HL-60 (cell line): ENCODE data around the gene LLCFC1.

Experiments
- DNase-seq, 2 experiments: peaks; one replicate each; pipeline ENCODE4 v3.0.0-alpha.2; 2010 to 2020; ENCODE audit warnings: low read depth in 1 of 2, low spot score in 1 of 2
- H3K27ac ChIP-seq: fragments of 250-450 bp; sonication (Bioruptor Pico); replicated peaks from 2 replicates; pipeline ENCODE4 v1.5.1; 2020; ENCODE audit warnings: mild to moderate bottlenecking, moderate library complexity
- H3K27me3 ChIP-seq: fragments of 250-450 bp; sonication (Bioruptor Pico); 2 replicates; pipeline ENCODE4 v1.5.1; 2021; ENCODE audit warnings: mild to moderate bottlenecking, moderate library complexity; ENCODE audit not compliant: insufficient read depth, poor library complexity, severe bottlenecking
- H3K4me3 ChIP-seq: replicated peaks from 2 replicates; pipeline ENCODE4 v1.5.1; 2011; ENCODE audit warnings: mild to moderate bottlenecking, control low read depth, low read length; ENCODE audit not compliant: insufficient read depth
- GABPA ChIP-seq: IDR thresholded peaks from 2 replicates; pipeline ENCODE4 v1.6.1; 2012; ENCODE audit warnings: low read depth
- POLR2AphosphoS5 ChIP-seq: IDR thresholded peaks from 2 replicates; pipeline ENCODE4 v1.6.1; 2012; ENCODE audit warnings: low read depth
- SPI1 ChIP-seq: IDR thresholded peaks from 2 replicates; pipeline ENCODE4 v1.6.1; 2012; ENCODE audit warnings: low read depth, mild to moderate bottlenecking, borderline replicate concordance
- TF ChIP-seq, protein P1 (sequence below): IDR thresholded peaks from 2 replicates; pipeline ENCODE4 v1.6.1; 2012; ENCODE audit warnings: low read depth; ENCODE audit not compliant: insufficient replicate concordance
- TF ChIP-seq, protein P2 (sequence below): IDR thresholded peaks from one replicate; pipeline ENCODE4 v1.5.1; 2011; ENCODE audit warnings: low read length, control low read depth, inconsistent platforms; ENCODE audit not compliant: insufficient read depth

LLCFC1 gene

DNA sequence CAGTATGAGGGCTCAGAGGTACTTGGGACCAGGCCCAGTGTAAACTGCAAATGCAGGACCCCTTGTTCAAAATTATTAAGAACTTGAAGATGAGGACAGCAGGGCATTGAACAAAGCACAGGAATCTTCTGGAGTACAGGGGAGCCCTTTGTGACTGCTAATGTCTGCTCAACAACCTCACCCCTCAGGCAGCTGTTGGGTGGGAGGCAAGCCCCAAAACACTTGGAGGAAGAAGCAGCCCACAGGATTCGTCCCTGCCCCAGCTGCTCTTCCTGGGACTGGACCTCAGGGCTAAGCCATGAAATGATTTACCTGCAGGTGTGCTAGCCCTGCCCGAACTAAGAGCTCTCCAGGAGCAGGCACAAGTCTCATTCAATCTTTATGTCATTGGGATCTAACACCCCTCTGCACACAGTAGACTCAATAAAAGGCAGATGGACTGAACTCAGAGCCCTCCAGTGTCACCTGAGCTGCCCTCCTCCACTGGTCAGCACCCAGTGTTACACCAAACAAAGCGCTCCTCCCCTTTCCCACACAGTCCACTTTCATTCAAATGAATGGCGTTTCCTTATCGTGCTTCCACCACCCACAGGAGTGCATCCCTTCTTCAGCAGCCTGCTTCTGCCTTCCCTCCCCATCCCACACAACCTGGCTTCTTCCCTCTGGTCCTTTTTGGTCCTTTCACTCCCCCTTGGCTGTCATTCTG is 6.7 kb upstream of the LLCFC1 start:
- DNase-seq: no peak
- no peaks in the 10 kb centered on the region for H3K27me3 ChIP-seq
- H3K27ac ChIP-seq: no peak overlapping the region
- no peak overlapping the region for H3K4me3 ChIP-seq
- TF ChIP-seq, protein P1, sequence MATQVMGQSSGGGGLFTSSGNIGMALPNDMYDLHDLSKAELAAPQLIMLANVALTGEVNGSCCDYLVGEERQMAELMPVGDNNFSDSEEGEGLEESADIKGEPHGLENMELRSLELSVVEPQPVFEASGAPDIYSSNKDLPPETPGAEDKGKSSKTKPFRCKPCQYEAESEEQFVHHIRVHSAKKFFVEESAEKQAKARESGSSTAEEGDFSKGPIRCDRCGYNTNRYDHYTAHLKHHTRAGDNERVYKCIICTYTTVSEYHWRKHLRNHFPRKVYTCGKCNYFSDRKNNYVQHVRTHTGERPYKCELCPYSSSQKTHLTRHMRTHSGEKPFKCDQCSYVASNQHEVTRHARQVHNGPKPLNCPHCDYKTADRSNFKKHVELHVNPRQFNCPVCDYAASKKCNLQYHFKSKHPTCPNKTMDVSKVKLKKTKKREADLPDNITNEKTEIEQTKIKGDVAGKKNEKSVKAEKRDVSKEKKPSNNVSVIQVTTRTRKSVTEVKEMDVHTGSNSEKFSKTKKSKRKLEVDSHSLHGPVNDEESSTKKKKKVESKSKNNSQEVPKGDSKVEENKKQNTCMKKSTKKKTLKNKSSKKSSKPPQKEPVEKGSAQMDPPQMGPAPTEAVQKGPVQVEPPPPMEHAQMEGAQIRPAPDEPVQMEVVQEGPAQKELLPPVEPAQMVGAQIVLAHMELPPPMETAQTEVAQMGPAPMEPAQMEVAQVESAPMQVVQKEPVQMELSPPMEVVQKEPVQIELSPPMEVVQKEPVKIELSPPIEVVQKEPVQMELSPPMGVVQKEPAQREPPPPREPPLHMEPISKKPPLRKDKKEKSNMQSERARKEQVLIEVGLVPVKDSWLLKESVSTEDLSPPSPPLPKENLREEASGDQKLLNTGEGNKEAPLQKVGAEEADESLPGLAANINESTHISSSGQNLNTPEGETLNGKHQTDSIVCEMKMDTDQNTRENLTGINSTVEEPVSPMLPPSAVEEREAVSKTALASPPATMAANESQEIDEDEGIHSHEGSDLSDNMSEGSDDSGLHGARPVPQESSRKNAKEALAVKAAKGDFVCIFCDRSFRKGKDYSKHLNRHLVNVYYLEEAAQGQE: no peak
- no peak for TF ChIP-seq SPI1
- TF ChIP-seq POLR2AphosphoS5: no peak
- TF ChIP-seq GABPA: no peak
- TF ChIP-seq, protein P2, sequence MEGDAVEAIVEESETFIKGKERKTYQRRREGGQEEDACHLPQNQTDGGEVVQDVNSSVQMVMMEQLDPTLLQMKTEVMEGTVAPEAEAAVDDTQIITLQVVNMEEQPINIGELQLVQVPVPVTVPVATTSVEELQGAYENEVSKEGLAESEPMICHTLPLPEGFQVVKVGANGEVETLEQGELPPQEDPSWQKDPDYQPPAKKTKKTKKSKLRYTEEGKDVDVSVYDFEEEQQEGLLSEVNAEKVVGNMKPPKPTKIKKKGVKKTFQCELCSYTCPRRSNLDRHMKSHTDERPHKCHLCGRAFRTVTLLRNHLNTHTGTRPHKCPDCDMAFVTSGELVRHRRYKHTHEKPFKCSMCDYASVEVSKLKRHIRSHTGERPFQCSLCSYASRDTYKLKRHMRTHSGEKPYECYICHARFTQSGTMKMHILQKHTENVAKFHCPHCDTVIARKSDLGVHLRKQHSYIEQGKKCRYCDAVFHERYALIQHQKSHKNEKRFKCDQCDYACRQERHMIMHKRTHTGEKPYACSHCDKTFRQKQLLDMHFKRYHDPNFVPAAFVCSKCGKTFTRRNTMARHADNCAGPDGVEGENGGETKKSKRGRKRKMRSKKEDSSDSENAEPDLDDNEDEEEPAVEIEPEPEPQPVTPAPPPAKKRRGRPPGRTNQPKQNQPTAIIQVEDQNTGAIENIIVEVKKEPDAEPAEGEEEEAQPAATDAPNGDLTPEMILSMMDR: no peak

DNA sequence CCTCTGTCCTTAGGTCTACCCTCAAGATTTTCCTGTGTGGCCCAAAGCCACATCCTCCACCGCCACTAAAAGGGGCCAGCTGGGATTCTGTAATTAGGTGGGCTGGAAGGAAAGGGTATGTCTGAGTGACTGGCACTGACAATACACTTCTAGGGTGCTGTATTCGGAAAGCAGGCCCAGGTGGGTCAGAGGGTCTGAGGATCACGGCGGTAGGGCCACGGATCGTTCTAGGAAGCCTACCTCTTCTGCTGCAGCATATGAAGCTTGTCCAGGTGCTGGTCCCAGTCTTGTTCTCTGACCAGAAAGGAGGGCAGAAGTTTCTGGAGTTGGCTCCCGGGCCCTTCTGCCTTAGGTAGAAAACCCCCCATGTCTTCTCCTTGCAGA is 6.2 kb upstream of the LLCFC1 start:
- no peak for TF ChIP-seq GABPA
- TF ChIP-seq, protein P2: no peak
- Histone ChIP-seq H3K27me3 (no peaks in the 10 kb centered on the region), H3K27ac (no peak overlapping the region), H3K4me3 (no peak overlapping the region)
- DNase-seq: no peak

DNA sequence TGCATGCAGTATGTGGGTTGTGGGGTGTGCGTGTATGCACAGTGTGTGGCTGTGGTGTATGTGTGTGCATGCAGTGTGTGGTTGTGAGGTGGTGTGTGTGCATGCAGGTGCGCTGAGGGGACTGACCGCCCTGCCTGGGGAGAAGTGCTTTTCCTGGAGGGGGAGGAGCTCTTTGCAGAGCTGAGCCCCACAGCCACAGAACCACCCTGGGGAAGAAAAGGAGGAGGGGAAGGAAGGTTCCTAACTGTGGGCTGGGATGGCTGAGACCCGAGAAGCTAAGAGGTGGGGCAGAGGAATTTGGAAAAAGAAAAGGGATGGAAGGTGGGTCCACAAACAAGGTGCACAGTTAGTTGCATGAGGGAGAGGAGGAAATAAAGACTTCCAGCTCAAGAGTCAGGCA is 5.7 kb upstream of the LLCFC1 start, which contains the start of gene TRPV5:
TSS of gene TRPV5 (minus strand) at position 123 of the 400 bp plus-strand sequence. CDS start 287 bp downstream, outside the sequence.
- DNase-seq: no peak
- Histone ChIP-seq H3K27ac (no peak within 1 kb of the TSS), H3K27me3 (no peaks in the 10 kb centered on the region), H3K4me3 (no peak within 1 kb of the TSS)
- TF ChIP-seq, protein P1: no peak
- TF ChIP-seq, protein P2: no peak
- TF ChIP-seq SPI1 (no peak), GABPA (no peak), POLR2AphosphoS5 (no peak)

DNA sequence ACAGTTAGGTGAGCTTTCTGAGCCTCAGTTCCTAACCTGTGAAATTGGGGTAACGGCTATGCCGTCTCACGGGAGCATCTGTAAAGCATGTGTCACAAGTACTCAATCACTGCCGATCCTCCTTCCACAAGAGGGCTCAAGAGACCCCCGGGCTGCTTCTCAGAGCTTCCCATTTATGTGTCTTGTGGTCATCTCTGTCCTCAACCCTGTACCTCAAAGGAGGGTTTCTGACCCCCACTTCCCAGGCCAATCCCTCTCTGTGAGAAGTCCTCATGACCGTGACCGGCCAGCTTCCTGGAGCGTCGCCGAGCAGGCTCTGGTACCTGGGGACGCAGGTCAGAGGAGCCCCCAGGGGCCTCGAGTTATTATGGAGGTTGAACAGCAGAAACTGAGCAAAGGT is 5.2 kb upstream of the LLCFC1 start:
- no peak overlapping the region for H3K4me3 ChIP-seq
- no peak overlapping the region for H3K27ac ChIP-seq
- H3K27me3 ChIP-seq: no peaks in the 10 kb centered on the region
- DNase-seq: no peak
- TF ChIP-seq SPI1 (no peak), POLR2AphosphoS5 (no peak), GABPA (no peak)
- TF ChIP-seq, protein P1: no peak
- TF ChIP-seq, protein P2: no peak
